ENCODE data around the gene SAYSD1.

The SAYSD1 gene

GRCh38 chr6:39128832-39129231 lies 13.8 kb upstream of the SAYSD1 start:
- no peak overlapping the region for H3K4me3 ChIP-seq (ENCODE audit: low read length)
- no peak for TF ChIP-seq ZNF274 (IDR thresholded peaks at IDR 0.05; ENCODE audit: low read depth, low read length)

- no peak for TF ChIP-seq ZNF274 (IDR thresholded peaks at IDR 0.05; ENCODE audit: low read depth, low read length)
- H3K4me3 ChIP-seq (ENCODE audit: low read length), result no peak overlapping the region
These were observed 13.1 kb upstream of the SAYSD1 start for GRCh38 chr6:39128106-39128505.

- no peak overlapping the region for H3K4me3 ChIP-seq (ENCODE audit: low read length)
- no peak for TF ChIP-seq ZNF274 (IDR thresholded peaks at IDR 0.05; ENCODE audit: low read depth, low read length)
These were observed 9.1 kb upstream of the SAYSD1 start for GRCh38 chr6:39124114-39124513.

- no peak for TF ChIP-seq ZNF274 (IDR thresholded peaks at IDR 0.05; ENCODE audit: low read depth, low read length)
- no peak overlapping the region for H3K4me3 ChIP-seq (ENCODE audit: low read length)
These were observed 3.9 kb upstream of the SAYSD1 start for GRCh38 chr6:39118921-39119320.

DNA sequence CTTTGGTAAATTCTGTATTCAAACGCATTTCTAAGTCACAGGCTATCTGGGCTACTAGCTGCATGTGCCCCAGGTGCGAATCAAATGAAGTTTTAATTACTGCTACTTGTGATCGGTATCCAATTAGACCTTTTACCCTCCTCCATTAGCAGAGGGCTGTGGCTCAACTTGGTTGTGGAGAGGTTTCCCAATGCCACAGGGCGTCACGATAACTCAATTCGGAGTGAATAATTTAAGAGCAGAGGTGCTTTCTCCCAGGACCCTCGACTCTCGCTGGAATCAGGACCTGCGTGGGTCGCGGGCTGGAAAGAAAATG lies 640 bp downstream of the SAYSD1 start:
- TF ChIP-seq ZNF274 (IDR thresholded peaks at IDR 0.05; ENCODE audit: low read depth, low read length), result no peak
- H3K4me3 ChIP-seq (ENCODE audit: low read length), result peak overlapping the region; percentile 78

GRCh38 chr6:39113788-39114187 lies 1.2 kb downstream of the SAYSD1 start:
- peak overlapping the region; percentile 78; the same call in 1 of the 2 replicates for H3K4me3 ChIP-seq (ENCODE audit: low read length)
- no peak for TF ChIP-seq ZNF274 (IDR thresholded peaks at IDR 0.05; ENCODE audit: low read depth, low read length)

- no peak for TF ChIP-seq ZNF274 (IDR thresholded peaks at IDR 0.05; ENCODE audit: low read depth, low read length)
- no peak overlapping the region for H3K4me3 ChIP-seq (ENCODE audit: low read length)
These were observed 3.7 kb downstream of the SAYSD1 start for GRCh38 chr6:39111280-39111679.

DNA sequence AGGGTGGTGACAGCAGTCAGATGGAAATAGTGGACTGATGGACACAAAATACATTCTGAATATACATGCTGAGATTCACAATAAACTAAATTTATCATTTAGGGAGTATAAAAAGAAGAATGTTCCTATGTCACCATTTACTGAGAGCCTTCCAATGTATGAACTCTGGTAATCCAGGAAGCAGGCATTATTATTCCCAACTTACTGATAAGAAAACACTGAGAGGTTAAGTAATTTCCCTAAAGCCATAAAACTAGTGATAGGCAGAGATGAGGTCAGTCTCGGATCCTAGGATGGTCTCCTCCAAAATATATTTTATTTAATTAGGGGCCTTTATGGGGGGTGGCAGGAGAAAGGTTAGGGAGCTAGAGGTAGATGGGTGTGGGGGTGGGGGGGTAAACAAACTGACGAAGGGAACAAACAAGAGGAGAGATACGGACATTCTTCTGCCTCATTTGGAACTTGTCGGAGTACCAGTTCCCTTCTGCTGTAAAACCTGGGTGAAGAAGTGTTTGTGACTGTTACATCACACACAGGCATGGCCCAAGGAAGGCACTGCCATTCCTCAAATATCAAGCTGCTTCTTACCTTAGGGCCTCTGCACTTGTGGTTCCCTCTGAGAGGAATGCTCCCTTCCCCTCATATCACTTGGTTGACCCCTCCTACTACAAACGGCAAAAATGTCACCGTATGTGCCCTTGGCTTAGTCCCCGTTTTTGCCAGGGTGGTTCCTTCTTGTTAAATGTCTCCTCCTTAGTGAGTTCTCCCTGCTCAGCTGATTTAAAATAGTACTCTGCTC lies 6.7 kb downstream of the SAYSD1 start:
- TF ChIP-seq ZNF274 (IDR thresholded peaks at IDR 0.05; ENCODE audit: low read depth, low read length), result no peak
- H3K4me3 ChIP-seq (ENCODE audit: low read length), result no peak overlapping the region

DNA sequence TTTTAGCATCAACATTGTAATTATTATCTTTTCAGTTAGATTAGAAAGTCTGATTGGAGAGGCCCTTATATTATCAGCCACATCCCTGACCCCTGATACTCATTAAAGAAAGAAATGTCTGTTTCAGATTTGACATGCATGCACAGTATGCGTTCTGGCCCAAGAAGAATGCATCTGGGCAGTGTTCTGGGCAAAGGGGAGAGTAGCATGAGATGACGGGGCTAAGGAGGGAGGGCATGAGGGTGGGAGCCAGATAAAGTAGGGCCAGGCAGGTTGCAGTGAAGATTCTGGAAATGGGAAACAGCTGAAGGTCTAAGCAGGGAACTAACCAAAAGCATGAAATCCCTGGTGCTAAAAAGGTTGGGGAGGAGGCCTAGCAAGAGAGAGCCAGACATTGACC lies 7.3 kb downstream of the SAYSD1 start:
- H3K4me3 ChIP-seq (ENCODE audit: low read length), result no peak overlapping the region
- no peak for TF ChIP-seq ZNF274 (IDR thresholded peaks at IDR 0.05; ENCODE audit: low read depth, low read length)

GRCh38 chr6:39107034-39107433 lies 8.0 kb downstream of the SAYSD1 start:
- no peak overlapping the region for H3K4me3 ChIP-seq (ENCODE audit: low read length)
- no peak for TF ChIP-seq ZNF274 (IDR thresholded peaks at IDR 0.05; ENCODE audit: low read depth, low read length)

- no peak overlapping the region for H3K4me3 ChIP-seq (ENCODE audit: low read length)
- TF ChIP-seq ZNF274 (IDR thresholded peaks at IDR 0.05; ENCODE audit: low read depth, low read length), result no peak
These were observed 10.5 kb downstream of the SAYSD1 start for GRCh38 chr6:39104528-39104927.

DNA sequence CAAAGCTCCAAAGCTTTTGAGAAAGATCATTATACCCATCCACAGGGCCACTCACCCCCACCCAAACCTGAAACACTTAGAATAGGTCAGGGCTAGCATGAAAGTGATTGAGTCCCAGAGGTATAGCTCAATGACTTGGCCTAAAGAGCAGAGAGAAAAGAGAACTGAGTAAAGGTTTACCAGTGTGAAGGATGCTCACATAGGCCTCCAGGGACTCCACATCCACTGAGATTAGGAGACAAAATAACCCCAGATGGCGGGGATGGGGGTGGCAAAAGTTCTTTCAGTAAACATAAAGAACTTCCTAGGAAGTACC lies 12.2 kb downstream of the SAYSD1 start:
- H3K4me3 ChIP-seq (ENCODE audit: low read length), result no peak overlapping the region
- no peak for TF ChIP-seq ZNF274 (IDR thresholded peaks at IDR 0.05; ENCODE audit: low read depth, low read length)

DNA sequence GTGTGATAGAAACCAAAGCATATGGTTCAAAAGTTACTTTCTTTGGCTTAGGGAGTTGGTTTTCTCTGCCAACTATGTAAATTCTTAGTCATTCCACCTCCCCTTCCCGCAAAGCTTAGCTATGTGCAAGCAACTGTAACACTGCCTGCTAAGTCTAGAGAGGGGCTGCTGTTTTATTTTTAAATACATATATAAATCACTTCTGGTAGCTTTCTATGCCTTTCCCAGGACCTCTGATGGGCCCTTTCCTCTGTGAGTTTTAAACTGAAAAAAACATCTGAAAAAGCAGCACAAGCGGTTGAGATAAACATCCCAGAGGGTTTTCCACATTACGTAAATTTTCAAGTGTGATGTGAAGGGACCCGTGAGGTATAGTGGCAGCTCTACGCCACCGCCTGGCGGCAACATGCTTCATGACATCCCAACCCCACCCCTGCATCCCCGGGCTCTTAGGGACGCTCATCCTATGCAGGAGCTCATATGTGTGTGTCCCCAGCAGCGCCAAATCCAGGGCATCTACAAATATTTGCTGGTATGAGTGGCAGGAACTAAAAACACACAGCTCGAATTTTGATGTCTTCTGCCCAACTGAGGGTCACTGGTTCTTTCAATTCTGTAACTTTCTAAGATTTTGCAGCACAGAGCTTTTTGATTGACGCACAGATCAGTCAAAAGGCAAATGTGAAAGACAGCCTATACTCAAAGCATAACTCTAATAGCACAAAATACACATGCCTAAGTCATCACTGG lies 12.7 kb downstream of the SAYSD1 start:
- TF ChIP-seq ZNF274 (IDR thresholded peaks at IDR 0.05; ENCODE audit: low read depth, low read length), result no peak
- no peak overlapping the region for H3K4me3 ChIP-seq (ENCODE audit: low read length)

- no peak for TF ChIP-seq ZNF274 (IDR thresholded peaks at IDR 0.05; ENCODE audit: low read depth, low read length)
These were observed 14.6 kb downstream of the SAYSD1 start for GRCh38 chr6:39100358-39100757.

GRCh38 chr6:39095578-39095977 lies 19.4 kb downstream of the SAYSD1 start:
- no peak overlapping the region for H3K4me3 ChIP-seq (ENCODE audit: low read length)
- TF ChIP-seq ZNF274 (IDR thresholded peaks at IDR 0.05; ENCODE audit: low read depth, low read length), result no peak

More at GRCh38 chr6:39100358-39100757, 14.6 kb downstream of the SAYSD1 start:
- no peak overlapping the region for H3K4me3 ChIP-seq (ENCODE audit: low read length)

Measured in GM08714 (cell line).